C4-2B (cell line): ENCODE results near the gene RBM18.

ENCODE experiments used
- CTCF ChIP-seq: fragments of 450-650 bp; conservative IDR thresholded peaks from 2 replicates; pipeline ENCODE4 v1.5.1; 2017; ENCODE audit warnings: mild to moderate bottlenecking
- ZFX ChIP-seq: fragments of 450-650 bp; IDR thresholded peaks from 2 replicates; pipeline ENCODE4 v1.6.1; 2017

GRCh38 chr9:122234022-122234748 is 30.5 kb downstream of the RBM18 start:
- TF ChIP-seq CTCF (no peak), ZFX (no peak)
